IPS-NIHi7 (cell line): ENCODE data around the gene PADI2.

Experiments used
- DNase-seq: peaks from one replicate; pipeline ENCODE4 v3.0.0; 2012; ENCODE audit warnings: mixed read lengths; ENCODE audit errors: extremely low spot score

The PADI2 gene

DNA sequence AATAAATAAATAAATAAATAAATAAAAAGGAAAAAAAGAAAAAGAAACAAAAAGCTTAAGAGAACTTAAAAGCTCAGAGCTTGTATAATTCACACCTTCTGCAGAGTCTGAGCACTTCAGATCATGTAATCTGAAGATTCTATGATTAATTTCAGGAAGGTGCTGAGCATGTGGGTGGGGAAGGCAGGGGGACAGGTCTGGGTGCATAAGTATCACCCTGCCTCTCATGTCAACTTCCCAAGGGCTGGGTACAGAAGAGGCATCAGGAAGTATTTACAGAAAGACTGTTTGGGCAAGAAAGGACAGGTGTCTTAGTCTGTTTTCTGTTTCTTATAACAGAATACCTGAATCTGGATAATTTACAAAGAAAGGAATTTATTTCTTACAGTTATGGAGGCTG, 20.4 kb upstream of the PADI2 start:
- DNase-seq = no peak

GRCh38 chr1:17137441-17137840, 18.2 kb upstream of the PADI2 start:
- peak; percentile 38 for DNase-seq

GRCh38 chr1:17136936-17137335, 17.7 kb upstream of the PADI2 start:
- DNase-seq = no peak

GRCh38 chr1:17136145-17136544, 16.9 kb upstream of the PADI2 start:
- DNase-seq = no peak

- DNase-seq = no peak
Observed at GRCh38 chr1:17135530-17135929, 16.3 kb upstream of the PADI2 start.

GRCh38 chr1:17134724-17135123, 15.5 kb upstream of the PADI2 start:
- DNase-seq = no peak

DNA sequence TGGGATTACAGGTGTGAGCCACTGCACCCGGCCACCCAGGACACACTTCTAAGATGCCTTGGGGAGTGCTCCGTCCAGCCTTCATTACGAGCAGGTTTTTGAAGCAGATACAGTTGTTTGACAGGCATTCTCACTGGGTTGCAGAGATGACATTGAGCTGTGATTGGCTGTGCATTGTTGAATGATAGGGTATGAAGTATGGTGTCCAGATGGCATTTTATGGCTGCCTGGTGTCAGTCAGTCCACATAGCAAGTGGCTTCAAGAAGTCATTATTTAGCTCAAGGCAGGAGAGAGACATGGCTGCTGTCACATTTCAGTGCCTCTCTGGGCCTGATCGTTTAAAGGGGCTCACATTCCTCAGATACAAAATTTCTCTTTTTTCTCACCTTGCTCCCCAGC, 14.8 kb upstream of the PADI2 start:
- no peak for DNase-seq

- DNase-seq = no peak
Observed at GRCh38 chr1:17130138-17130635, 10.9 kb upstream of the PADI2 start.

DNA sequence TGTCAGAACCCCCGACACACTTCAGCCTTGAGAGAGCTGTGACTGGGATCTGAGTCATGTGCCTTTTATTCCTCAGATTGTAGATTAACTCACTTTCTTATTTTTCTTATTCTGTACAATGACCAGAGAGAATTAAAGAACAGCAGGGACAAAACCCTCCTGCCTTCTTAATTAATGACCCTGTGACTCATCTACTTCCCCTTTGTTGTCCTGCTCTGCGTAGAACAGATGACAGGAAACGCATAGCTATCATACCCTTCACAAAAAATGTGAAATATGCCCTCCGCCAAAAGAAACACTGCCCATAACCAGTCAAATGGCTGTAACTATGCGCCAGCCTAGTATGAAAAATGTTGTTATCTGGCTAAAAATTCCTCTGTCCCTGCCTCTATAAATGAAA, 9.1 kb upstream of the PADI2 start:
- peak; percentile 28 for DNase-seq

DNA sequence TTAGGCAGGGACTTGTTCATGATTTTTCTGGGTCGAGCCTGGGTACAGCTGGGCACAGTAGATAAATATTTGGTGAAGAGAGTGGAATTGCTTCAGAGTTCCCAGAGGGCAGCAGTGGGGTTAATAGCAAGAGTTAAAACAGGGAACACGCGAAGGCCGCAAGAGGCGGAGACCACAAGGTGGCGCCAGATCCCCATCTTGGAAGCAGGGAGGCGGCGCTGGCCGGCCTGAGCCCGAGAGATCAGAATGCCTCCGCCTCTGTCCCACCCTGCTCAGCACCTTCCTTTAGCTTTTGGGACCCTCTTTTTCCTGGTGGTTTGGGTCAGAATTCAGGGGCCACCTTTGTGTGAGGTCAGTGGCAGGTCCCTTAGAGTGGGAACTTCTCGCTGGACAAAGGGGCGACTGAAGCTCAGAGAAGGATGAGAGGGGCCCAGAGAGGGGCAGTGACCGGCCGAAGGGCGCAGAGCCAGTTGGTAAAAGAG, 6.5 kb upstream of the PADI2 start:
- DNase-seq = peak; percentile 94

GRCh38 chr1:17123196-17124045, 4.2 kb upstream of the PADI2 start:
- no peak for DNase-seq

- DNase-seq = no peak
Observed at GRCh38 chr1:17122521-17123164, 3.4 kb upstream of the PADI2 start.

GRCh38 chr1:17121881-17122280, 2.6 kb upstream of the PADI2 start:
- no peak for DNase-seq

- DNase-seq = no peak
Observed at GRCh38 chr1:17120962-17121837, 1.9 kb upstream of the PADI2 start.

DNA sequence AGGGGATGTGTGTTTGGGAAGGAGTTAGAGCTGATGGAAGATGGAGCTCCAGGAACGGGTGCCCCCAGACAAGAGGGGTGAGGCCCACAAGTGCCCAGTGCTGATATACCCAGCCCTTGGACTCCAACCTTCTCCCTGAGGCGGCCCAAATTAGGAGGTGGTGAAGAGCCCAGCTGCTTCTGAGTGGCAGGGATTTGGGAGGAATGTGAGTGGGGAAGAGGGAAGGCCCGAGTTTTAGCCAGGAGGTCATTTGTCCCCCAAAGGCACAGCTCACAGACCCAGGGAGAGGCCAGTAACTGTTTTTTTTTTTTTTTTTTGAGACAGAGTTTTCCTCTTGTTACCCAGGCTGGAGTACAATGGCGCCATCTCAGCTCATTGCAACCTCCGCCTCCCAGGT, 1.2 kb upstream of the PADI2 start:
- DNase-seq = no peak

- DNase-seq = no peak
Observed at GRCh38 chr1:17119773-17120480, 676 bp upstream of the PADI2 start.

DNA sequence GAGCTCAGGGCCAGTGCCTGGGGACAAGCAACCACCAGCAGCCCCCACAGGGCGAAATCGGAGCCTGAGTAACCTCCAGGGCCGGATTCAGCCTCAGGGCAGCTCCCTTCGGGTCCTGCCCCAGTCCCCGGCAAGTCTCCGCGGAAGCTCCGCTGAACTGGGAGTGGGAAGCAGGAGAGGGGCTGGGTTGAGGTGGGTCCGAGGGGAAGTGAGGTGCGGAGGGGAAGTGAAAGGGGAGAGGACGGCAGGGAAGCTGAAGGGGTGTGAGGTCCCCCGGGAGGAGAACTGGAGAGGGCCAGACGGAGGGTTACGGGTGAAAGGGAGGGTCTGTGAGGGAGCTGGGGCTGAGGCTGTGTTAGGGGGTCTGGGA, 560 bp downstream of the PADI2 start:
- peak; percentile 52 for DNase-seq

DNA sequence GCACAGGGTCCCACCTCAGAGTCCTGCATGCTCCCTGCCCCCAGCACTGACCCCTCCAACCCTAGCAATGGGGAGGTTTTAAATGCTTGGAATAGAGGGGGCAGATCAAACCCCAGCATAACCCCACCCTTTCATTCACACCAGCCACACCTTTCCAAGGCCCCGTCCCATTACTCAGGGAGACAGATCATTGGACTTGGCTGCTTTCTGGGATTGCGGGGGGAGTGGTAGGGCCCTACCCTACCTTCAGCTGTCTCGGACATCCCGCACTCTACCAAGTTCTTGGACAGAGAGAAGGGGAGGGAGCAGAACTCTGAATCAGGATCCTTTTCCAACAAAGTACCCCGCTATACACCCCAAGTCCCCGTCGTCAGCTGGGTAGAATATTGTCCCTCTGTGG, 983 bp downstream of the PADI2 start:
- DNase-seq = no peak

DNA sequence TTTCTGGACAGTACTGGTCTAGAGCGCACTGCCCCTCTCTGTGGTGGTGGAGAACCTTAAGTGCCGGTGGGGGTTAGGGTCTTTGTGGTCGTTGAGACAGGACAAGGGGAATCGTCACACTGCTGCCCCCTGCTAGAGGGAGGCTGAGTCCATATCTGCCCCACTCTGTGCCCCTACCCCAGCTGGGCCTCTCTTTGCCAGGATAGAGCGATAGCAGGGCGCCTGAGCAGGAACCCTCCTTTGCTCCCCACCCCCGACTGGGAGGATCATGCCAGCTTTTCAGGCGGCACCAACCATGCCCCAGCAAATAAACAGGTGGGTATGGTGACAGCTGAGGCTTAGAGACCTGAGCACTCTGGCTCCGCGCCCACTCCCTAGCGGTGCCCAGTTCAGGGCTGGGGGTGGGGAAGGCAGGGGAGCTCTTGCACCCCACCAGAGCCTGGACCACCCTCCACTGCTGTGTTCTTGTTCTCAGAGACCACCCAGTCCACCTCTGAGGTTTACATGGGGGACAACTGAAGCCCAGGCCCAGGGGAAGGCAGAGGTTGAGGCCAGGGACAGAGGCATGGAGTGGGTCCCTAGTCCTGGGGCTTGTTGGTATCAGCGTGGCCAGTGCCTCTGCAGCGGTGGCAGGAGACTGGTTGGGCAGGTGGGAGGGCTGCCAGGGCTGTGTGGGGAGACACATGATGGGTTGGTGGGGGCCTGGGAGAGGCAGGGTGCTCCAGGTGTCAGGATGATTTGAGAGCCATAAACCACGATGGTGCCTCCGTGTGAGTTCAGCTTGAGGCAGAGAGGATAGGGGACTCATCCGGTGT, 1.6 kb downstream of the PADI2 start:
- DNase-seq = no peak

- no peak for DNase-seq
Observed at GRCh38 chr1:17116643-17117042, 2.6 kb downstream of the PADI2 start.

- no peak for DNase-seq
Observed at GRCh38 chr1:17113963-17114362, 5.3 kb downstream of the PADI2 start.
